Activated CD4-positive, alpha-beta T cell treated with anti-CD3 and anti-CD28 coated beads, Interleukin-2, amount 50 U/mL, for 16 hours (primary cell): ENCODE data around the gene SLC30A1.
"Not testable (repeated sequence)": the region's sequence is repeated elsewhere in the genome, so short reads cannot be mapped to it uniquely, and the experiment has no call there.

Source experiments
- DNase-seq: peaks from one replicate; pipeline ENCODE4 v3.0.0-alpha.2; 2020

The SLC30A1 gene, protein sequence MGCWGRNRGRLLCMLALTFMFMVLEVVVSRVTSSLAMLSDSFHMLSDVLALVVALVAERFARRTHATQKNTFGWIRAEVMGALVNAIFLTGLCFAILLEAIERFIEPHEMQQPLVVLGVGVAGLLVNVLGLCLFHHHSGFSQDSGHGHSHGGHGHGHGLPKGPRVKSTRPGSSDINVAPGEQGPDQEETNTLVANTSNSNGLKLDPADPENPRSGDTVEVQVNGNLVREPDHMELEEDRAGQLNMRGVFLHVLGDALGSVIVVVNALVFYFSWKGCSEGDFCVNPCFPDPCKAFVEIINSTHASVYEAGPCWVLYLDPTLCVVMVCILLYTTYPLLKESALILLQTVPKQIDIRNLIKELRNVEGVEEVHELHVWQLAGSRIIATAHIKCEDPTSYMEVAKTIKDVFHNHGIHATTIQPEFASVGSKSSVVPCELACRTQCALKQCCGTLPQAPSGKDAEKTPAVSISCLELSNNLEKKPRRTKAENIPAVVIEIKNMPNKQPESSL

GRCh38 chr1:211578640-211579439, at the start of gene SLC30A1:
Gene SLC30A1 (minus strand): TSS chr1:211579161. CDS start chr1:211578612, 549 bp downstream.
- DNase-seq, result peak; percentile 99

- no peak for DNase-seq
Observed at GRCh38 chr1:211628417-211628816, 49.5 kb upstream of the SLC30A1 start.

GRCh38 chr1:211627259-211627658, 48.3 kb upstream of the SLC30A1 start:
- DNase-seq, result no peak

DNA sequence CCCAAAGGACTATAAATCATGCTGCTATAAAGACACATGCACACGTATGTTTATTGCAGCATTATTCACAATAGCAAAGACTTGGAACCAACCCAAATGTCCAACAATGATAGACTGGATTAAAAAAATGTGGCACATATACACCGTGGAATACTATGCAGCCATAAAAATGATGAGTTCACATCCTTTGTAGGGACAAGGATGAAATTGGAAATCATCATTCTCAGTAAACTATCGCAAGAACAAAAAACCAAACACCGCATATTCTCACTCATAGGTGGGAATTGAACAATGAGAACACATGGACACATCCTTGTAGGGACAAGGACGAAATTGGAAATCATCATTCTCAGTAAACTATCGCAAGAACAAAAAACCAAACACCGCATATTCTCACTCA, 46.9 kb upstream of the SLC30A1 start:
- not testable (repeated sequence) for DNase-seq

- no peak for DNase-seq
Observed at GRCh38 chr1:211625040-211625439, 46.1 kb upstream of the SLC30A1 start.

GRCh38 chr1:211623515-211623914, 44.6 kb upstream of the SLC30A1 start:
- peak; percentile 17 for DNase-seq

DNA sequence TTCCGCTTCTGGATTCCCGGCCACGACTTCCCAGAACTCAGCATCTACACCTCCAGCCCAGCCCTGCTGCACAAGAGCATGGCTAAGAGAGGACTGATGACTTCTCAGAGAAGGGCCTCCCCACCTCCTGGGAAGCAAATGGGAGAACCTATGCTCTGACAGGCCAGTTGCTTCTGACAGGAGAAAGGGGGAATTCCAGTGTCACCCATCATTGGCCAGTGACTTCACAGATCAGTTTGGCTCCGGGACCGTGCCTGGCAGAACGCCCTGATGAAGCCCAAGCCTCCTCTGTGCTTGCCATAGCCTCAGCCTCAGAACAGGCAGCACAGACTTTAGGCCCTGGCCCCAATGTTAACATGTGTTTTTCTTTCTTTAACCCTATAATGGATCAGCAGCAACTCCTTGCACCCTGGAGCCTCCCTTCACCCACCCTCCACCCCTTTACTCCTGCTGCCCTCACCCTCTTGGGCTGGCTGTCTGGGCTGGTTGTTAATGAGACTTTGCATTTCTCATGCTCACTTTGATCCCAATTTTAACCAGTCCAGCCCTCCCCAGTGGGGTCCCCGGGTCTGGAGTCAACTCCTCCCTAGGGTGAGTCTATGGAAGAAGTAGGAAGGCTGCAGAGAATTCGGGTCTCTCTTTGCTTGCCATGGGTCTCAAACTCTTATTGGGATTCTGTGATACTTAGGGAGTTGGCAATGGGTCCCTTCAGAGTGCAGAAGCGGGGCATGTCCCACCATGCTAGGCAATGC, 42.7 kb upstream of the SLC30A1 start:
- no peak for DNase-seq

GRCh38 chr1:211620097-211620496, 41.1 kb upstream of the SLC30A1 start:
- no peak for DNase-seq

- DNase-seq, result no peak
Observed at GRCh38 chr1:211619033-211619996, 40.4 kb upstream of the SLC30A1 start.

DNA sequence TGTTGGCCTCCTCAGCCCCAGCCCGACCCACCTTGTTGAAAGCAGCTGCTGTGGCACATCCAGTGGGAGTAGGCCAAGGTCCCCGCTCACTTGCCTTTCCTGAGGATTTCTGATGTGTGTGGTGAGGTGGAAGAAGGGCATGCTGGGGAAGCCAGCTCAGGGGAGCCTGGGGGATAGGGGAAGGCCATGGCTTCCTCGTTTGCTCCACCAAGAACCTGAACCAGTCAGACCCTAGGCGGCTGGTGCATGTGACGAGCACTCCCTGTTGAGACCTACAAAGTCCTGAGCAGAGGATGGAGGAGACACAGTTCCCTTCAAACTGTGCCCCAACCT, 38.0 kb upstream of the SLC30A1 start:
- no peak for DNase-seq

DNA sequence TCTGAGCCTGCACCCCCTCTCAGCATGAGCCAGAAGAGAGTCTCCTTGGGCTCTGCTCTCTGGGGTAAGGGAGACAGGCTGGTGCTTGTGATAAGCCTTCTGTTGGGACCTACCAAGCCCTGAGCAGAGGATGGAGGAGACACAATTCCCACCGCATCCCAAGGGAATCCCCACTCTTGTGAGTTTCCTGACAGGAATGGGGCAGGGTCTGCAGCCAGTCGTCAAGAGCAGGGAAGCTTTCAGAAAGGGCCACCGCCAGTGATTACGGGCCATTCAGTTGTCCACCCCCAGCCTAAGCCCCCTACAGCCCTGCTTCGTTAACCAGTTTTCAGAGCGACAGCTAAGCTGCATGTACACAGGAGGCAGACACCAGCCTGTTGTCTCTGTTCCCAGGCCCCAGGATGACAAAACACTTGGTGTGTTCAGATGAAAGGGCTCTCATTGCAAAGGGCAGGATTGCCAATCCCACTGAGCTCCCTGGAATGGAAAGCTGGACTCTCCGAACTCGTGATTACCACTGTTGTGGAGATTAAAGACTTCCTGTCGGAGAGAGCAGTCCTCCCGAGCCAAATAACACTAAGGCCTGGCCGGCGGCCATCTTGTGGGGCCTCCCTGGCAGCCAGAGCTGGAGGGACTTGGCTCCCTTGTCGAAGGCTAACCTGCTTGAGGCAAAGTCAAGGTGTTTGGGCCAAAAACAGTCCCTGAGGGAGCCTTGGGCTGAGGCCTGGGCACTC, 37.4 kb upstream of the SLC30A1 start:
- no peak for DNase-seq

DNA sequence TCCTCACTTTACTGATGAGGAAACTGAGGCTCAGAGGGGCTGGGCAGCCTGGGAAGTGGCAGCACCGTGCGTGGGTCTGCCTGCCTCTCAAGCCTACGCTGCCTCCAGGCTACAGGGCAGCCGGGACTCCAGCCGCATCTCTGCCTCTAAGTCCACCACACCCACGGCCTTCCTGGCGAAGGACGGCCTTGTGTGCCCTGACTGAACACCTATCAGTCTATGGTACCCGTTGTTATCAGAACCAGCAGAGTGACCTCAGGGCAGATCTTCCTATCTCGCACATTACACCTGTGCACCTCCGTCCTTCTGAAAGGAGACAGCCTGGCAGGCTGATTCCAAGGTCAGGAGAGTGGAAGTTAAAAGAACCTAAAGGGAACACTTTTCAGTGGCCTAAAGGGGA, 35.7 kb upstream of the SLC30A1 start:
- DNase-seq, result no peak

- DNase-seq, result no peak
Observed at GRCh38 chr1:211613951-211614350, 35.0 kb upstream of the SLC30A1 start.

DNA sequence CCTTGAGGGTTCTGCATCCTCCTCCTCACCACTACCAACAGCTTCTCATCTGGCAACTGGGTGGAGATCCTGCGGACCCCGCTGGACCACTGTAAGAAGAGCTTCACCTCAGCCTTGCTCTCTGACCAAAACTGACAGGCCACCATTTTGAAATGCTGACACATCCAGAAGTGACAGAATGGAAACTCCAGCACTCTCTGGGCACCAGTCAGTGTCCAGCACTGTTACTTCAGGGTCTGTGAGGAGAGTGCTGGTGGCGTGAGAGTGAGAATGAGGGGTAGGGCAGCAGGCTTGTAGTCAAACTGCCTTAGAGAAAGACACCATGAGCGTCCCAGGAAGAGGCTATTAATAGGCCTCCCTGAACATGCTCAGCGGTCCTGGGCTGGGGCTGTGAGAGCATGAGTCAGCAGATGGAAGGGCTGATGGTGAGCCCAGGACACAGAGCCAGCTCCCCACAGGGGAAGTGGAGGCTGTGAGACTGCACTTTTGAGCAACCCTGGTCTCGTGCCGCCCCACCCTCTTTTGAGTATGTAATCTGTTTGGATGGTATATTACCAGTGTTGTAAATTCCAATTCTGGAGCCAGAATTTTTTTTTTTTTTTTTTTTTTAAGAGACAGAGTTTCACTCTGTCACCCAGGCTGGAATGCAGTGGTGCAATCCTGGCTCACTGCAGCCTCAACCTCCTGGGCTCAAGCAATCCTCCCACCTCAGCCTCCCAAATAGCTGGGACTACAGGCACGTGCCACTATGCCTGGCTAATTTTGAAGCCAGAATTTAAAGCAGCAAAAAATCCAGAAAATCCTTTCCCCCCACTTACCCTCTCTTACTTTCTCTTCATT, 34.4 kb upstream of the SLC30A1 start:
- peak; percentile 10 for DNase-seq

DNA sequence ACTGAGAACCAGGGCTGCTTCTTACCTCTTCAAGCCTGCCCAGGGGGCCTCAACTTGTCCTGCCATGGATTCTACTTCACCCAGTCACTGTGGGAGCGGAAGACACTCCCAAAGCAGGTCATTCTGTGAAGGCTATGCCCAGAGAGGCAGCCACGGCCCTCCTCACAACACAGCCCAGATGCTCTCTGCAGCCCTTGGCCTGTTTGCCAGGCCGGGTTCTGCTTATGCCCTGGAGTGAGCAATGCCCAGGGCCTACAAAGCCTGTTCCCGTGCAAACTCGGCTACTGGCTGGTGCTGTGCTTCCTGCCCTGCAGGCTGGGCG, 33.8 kb upstream of the SLC30A1 start:
- no peak for DNase-seq

GRCh38 chr1:211611818-211612217, 32.9 kb upstream of the SLC30A1 start:
- no peak for DNase-seq

GRCh38 chr1:211610779-211611556, 32.0 kb upstream of the SLC30A1 start:
- DNase-seq, result no peak

DNA sequence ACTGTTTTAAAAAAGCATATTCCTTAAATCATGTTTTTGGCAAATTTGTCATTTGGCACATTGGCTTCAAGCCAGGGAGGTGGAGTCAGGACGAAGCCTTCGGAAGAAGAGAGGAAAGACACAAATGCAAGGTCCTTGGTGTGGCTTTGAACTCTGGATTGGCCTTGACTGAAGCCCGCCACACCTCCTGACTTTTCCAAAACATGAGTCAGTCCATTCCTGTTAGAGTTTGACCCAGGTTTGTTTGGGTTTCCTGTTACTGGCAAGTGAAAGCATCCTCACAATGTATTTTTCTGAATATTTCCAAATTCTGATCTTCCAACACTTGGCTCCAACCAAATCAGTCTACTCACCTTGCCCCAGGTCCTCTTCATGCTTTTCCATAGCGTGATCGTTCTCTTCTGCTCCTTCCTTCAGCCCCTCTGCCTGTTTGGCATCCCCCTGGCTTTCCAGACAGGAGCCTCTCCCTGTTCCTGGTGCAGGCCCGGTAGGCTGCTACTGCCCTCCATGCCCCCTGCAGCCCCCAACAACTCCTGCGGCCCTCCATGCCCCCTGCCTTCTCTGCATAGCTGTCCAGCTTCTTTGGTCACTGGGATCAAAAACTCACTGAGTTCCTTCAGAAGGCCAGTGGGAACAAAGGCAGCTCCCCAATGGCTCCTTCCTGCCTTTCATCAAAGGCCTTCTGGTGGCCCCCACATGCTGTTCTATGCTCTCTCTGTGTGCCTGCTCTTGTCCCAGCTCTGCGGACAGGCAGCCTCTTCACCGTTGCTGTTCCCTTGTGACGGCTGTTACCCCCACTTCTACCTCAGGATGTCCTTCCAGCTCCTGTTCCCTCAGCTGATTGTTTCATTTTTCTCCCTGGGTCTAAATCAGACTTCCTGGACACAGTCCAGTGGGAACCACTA, 30.4 kb upstream of the SLC30A1 start:
- DNase-seq, result no peak
